IPS-NIHi7 (cell line): ENCODE data around the gene EVI5L.
"Not testable (repeated sequence)": the region's sequence is repeated elsewhere in the genome, so short reads cannot be mapped to it uniquely, and the experiment has no call there.

ENCODE experiments used
- DNase-seq: peaks from one replicate; pipeline ENCODE4 v3.0.0; 2012; ENCODE audit warnings: mixed read lengths; ENCODE audit errors: extremely low spot score

EVI5L gene

DNA sequence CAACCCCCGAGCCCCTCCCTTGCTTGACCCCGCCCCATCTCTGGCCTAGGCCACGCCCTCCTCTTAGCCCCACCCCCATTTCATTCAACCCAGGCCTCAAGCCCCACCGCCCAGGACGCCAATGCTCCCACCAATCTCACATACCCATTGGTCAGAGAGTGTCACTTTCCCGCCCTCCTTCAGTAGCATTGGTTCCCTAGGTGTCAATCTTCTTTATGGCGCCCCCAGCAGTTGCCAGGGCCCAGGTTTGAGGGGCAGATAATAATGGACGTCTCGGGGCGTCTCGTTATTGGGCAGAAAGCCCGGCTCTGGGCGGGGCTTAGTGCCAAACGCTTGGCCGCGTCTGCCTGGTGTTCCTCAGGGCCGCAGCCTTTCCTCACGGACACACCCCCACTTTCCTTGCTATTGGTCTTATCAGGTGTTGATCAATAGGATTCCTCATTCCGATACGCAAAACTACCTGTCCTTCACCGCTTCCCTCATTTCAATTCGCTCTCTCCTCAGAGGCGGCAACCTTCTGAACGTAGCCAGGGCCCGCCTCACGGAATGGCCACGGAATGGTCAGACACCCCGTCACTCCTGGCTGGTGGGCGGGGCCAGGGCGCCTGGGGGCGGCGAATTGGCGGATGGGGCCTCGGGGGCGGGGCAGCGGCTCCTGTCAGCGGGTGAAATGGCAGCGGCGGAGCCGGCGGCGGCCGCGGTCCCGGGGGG is at the start of gene EVI5L:
EVI5L (plus strand) TSS at position 658 of the 711 bp plus-strand sequence. CDS start 16,325 bp downstream, outside the sequence.
- DNase-seq = peak; percentile 99

DNA sequence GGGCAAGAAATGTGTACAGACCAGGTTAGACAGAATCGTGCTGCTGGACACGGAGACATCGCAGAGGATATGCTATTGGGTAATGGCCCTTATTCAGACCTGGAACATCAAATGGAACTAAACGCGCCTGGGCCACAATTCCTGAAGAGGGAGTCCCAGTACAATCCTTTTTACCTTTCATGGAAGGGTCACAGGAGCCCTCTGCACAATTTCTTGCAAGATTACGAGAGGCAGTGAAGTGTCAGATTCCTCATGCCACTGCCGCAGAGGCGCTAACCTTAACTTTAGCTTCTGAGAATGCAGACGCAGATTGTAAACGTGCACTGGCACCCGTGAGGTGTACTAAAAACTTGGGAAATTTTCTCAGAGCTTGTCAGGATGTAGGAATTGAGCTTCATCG is 48.9 kb upstream of the EVI5L start:
- DNase-seq = no peak

DNA sequence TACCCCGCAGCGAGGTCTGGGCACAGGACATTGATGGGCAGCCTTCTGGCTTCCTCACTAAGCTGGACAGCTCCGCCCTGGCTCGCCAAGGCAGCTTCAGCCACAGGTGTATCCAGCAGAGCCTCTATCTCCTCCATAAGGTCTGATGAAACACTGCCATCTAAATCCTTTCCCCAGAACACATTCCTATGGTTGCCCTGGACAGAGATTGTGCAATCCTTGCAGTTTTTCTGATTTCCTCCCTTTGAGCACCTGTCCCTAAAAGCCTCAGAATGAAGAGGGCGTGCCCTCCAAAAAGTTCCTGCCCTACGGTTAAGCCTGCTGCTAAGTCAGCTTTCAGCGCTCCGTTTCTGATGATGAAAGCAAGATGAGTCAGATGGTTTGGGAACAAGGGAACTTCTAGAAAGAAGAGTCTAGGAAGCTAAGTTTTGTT is 46.0 kb upstream of the EVI5L start:
- no peak for DNase-seq

DNA sequence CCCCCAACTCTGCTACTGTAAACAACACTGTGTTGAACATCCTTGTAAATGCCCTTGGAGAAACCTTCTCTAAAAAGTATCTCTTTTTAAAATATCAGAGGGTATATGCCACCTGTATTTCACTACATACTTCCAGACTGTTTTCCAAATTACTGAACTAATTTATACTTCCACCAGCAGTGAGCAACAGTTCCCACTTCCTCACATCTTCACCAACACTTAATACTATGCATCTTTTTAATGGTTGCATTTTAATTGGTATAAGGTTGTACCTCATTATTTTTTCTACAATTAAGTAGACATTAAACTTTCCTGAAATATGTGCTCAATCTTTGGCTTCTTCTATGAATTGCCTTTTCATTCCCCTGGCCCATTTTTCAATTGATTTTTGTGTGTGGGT is 45.2 kb upstream of the EVI5L start:
- DNase-seq = no peak

DNA sequence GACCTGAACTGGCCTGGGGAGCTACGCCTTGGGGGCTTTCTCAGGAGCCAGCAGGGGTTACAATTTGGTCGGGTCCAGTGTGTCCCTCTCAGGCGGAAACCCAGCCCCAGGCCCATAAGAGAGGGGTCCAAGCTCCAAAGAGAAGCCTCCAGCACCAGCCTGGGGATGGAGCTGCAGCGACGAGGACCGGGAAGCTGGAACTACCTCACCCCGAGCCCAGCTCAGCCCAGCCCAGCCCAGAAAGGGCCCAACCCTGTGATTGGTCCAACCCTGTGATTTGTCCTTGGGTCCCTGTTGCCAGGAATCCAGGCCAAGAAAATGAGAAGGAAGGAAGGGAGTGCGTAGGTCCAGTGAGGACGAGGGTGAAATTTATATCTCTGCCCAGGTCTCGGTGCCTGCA is 42.9 kb upstream of the EVI5L start:
- peak; percentile 57 for DNase-seq

DNA sequence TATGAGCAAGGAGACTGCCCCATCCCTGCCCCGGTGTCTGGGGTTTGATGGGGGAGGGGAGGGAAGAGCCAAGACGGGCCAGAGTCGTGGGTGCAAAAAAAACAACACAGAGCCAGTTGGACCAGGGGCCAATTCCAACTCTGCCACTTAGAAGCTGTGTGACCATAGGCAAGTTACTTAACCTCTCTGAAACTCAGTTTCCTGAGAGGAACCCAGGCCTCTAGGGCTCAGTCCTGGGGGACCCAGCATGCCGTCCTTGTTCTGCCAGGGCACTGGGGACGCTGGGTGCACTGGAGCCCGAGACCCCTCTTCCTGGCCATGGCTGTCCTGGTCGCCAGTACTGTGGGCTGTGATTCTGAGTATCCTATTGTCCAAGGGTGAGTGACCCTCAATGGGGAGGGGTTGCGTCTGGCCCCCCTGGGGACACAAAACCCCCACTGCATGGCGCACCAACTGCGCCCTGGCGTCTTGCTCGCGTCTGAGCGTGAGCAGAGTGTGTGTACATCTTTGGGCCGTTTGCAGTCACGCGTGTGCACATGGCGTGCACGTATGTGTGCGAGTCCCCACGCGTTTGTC is 42.3 kb upstream of the EVI5L start:
- no peak for DNase-seq

DNA sequence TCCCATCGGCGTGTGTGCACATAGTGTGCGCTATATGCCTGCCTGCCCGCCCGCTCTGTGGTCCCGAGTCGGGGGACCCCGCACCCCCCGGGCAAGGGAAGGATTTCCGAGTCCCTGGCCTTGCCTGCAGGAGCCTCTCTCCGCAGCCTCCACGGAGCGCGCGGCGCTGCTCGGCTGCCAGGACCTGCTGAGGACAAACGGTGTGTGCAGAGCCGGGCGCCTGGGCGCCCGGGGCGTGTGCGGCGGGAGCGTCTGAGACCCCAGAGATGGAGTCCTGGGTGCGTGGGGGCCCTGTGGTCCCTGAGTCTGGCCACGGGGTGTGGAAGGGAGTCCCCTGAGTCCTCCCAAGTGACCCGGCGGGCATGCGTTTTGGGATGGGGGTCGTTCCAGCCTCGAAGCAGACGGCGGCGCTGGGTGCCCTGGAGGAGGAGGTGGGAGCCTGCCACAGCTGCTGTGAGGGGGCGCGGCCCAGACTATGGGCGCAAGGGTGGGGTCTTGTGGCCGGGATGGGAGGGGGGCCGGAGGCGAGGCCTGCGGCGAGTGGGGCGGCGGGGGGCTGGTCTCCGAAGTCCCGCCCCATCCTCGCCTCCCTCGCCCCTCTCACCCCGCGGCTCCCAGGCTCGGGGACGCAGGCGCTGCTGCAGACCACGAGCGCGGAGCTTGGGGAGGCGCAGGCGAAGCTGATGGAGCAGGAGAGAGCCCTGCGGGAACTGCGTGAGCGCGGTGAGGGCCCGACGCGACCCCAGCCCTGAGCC is 41.7 kb upstream of the EVI5L start:
- DNase-seq = peak; percentile 25

DNA sequence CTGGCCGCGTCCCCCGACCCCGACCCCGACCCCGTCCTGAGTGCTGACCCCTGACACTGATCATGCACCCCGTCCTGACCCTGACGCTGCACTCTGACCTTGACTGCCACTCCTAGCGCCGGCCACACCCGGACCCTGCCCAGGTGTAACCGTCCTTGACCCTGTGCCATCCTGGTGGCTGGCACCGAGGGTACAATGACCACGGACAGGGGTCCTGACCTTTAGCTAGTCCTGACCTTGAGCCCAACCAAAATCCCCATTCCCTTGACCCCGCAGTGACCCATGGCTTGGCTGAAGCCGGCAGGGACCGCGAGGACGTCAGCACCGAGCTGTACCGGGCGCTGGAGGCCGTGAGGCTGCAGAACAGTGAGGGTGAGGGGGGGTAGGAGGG is 41.1 kb upstream of the EVI5L start:
- DNase-seq = no peak

DNA sequence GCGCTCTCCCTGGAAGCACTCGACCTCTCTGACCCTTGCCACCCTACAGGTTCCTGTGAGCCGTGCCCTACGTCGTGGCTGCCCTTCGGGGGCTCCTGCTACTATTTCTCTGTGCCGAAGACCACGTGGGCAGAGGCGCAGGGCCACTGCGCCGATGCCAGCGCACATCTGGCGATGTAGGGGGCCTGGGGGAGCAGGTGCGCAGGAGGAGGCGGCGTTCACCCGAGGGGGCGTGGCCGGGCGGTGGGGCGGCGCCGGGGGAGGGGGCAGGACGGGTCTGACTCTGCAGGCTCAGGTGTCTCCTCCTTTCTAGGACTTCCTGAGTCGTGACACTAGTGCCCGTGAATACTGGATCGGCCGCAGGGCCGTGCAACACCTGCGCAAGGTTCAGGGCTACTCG is 40.6 kb upstream of the EVI5L start:
- peak; percentile 75 for DNase-seq

DNA sequence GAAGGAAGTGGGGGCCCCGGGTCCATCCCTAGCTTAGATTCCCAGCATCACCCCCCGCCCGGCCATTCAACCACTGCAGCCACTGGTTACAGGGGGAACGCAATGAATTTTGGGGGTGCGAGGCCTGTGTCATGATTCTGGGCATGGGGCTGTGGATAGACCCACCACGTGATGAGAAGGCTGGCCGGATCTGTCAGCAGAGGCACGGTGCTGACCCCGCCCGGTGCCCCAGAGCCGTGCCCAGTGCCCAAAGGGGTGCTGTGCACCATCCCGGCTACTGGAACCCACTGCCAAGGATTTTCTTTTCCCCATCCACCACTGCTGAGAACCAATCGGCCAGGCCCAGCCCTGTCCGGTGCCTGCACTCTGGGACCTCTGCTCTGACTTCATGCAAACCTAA is 39.6 kb upstream of the EVI5L start:
- DNase-seq = no peak

DNA sequence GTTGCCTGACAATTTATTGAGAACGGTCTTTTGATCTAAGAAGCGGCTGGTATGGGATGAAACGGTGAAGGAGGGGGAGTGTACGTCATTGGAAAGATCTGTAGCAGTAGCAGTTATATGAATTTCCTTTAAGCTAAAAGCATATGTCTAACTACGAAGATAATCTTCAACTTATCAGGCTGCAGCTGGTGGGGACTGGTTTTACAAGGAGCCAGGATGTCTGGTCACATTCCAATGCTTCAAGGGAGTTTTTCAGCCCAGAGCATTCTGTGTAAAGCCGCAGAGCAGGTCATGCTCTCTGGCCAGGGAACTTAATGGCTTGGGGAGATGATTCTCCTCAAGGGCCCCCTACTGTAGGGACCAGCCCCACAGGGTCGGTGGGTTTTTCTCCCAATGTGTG is 37.7 kb upstream of the EVI5L start:
- no peak for DNase-seq

DNA sequence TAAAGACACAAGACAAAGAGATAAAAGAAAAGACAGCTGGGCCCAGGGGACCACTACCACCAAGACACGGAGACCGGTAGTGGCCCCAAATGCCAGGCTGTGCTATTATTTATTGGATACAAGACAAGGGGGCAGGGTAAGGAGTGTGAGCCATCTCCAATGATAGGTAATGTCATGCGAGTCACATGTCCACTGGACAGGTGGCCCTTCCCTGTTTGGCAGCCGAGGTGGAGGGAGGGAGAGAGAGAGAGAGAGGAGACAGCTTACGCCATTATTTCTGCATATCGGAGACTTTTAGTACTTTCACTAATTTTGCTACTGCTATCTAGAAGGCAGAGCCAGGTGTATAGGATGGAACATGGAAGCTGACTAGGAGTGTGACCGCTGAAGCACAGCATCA is 37.3 kb upstream of the EVI5L start:
- DNase-seq = not testable (repeated sequence)

DNA sequence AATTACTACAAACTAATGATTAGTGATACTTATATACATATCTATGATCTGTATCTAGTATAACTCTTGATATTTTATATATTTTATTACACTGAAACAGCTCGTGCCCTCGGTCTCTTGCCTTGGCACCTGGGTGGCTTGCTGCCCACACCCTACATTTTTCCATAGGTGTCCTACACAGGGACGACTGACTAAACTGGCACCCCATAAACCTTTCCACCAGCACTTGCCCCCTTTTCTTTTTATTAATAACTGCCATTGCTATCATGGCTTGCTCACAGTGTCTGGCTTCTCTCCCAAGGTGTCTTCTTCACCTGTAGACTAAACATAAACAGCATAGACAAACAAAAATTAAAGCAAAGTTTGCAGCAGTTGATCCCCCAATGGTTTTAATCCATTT is 36.5 kb upstream of the EVI5L start:
- no peak for DNase-seq

DNA sequence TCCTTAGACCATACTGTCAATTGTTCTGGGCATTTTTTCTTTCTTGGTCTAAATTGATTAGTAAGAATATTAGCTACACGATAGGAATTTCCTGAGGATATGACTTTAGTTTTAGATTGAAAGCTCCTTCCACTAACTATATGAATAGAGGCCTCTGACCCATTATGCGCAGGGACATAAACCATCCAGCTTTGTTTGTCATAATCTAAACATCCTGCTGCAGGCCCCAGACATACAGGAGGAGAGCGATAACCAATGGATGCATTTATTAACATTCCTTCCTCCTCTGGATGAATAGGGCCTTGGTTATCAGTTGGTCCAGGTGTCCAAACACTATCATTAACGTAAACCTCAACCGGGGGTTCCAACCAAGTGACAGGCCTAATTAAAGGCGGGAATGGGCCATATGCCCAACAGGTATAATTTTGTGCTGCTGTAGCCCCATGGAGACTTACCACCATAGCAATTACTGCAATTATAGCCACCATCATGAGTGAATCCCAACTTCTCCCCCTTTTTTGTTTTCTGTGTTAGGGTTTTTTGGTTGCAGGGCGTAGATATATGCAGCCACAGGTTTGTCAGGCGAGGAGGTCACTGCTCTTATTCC is 34.4 kb upstream of the EVI5L start:
- no peak for DNase-seq

DNA sequence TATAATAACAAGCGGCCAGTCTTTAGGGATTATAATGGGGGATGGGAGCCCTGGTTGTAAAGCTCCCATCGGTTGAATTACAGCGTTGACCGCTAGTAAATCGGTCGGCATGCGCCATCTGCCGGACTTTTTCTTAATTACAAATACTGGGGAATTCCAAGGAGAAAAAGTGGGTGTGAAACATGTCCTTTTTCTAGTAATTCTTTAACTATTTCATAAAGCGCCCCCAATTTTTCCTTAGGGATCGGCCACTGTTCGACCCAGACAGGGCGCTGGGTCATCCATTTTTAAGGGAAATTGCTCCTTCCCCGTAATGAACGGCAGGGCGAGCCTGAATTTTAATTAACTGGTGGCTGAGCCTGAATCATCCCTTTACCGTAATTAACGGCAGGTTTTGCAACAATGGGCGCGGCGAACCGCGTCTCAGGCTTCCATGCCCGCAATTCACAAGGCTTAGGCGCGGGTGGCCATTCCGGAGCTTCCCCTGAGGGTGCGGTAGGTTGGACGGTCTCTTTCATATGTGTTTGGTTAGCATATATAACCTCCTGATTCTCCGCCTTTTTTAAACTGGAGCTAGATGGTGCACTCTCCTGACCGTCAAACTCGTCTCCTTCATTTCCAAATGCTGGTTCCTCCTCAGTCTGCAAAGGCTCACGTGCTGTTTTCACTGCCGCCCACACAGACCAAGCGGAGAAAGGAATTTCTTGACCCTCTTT is 30.2 kb upstream of the EVI5L start:
- peak; percentile 61 for DNase-seq

DNA sequence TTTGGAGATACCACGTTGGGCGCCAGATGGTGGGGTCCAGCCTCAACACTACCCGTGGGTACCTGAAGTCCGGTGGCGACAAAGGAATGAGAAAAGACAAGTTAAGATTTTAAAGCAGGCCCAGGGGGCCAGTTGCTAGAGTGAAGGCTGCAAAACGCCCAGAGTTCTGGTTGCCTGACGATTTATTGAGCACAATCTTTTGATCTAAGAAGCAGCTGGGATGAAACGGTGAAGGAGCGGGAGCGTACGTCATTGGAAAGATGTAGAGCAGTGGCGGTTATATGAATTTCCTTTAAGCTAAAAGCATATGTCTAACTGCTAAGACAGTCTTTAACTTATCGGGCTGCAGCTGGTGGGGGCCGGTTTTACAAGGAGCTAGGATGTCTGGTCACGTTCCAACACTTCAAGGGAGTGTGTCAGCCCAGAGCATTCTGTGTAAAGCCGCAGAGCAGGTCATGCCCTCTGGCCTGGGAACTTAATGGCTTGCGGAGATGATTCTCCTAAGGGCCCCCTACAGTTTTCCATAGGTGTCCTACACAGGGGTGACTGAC is 28.9 kb upstream of the EVI5L start:
- no peak for DNase-seq

DNA sequence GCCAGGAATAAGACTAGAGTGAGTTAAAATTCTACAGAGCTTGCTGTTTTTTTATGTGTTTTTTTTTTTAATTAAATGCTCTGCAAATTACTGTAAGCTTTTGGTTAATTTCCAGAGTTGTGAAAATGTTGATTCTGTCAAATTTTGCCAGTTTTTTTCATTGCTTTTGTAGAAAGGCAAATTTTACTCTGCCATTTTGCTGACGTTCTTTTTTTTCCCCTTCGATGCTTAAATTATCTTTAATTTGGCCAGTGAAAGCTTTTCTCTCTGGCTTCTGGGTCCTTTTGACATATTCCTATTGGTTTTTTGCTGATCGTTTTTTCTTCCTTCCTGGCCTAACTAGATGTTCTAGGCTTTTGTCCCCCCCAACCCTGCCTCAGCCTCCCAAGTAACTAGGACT is 23.8 kb upstream of the EVI5L start:
- no peak for DNase-seq

DNA sequence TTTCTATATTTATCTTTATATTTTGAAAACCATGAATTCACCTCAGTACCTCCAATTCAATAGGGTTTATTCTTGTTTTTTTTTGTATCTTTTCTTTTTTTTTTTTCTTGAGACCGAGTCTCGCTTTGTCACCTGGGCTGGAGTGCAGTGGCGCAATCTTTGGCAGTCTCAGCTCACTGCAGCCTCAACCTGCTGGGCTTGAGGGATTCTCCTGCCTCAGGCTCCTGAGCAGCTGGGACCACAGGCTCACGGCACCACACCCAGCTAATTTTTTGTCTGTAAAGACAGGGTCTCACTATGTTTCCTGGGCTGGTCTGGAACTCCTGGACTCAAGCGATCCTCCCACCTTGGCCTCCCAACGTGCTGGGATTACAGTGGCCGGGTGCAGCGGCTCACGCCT is 23.1 kb upstream of the EVI5L start:
- no peak for DNase-seq

DNA sequence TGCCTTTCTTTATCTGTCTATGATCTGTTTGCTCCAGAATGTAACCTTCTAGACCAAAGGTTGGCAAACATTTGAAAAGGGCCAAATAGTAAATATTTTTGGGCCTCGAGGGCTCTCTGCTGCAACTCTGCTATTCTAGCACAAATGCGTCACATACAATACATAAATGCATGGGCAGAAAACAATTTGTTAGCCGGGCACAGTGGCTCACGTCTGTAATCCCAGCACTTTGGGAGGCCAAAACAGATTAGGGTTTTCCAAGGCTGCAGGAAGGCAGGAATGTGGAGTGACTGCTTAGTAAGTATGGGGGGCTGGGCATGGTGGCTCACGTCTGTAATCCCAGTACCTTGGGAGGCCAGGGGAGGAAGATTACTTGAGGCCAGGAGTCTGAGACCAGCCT is 21.9 kb upstream of the EVI5L start:
- no peak for DNase-seq

DNA sequence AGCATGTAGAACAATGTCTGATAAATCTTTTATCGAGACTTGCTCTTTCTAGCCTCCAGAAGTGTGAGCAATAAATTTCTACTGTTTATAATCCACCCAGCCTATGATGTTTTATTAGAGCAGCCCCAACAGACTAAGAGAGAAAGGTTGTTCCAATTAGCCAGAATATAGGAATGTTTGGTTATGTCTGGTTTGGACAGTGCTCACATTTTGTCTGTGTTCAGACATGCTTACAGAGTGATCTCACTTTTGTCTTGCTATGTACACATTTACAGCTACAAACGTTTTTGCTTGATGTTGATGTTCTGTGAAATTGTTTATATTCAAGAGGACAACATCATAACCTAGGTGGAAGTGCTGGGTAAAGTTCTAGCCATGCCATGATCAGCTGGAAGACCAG is 18.0 kb upstream of the EVI5L start:
- DNase-seq = no peak

DNA sequence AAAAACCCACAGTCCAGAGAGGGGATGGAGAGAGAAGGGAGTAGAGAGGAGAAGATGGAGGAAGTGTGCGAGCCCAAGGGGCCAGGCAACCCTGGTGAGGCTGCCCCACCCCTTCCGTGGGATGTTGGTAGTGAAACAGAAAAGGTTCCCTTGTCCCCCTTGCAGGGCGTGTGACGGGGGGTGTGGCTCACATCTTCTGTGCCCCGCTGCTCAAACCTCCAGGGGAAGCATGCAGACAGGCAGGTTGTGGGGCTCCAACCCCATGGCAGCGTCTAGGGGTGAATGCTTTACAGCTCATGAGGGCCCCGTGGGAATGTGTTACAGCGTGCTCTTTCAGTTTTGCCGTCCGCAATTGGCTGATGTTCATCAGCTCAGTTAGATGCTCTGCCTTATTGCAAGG is 14.7 kb upstream of the EVI5L start:
- DNase-seq = no peak

DNA sequence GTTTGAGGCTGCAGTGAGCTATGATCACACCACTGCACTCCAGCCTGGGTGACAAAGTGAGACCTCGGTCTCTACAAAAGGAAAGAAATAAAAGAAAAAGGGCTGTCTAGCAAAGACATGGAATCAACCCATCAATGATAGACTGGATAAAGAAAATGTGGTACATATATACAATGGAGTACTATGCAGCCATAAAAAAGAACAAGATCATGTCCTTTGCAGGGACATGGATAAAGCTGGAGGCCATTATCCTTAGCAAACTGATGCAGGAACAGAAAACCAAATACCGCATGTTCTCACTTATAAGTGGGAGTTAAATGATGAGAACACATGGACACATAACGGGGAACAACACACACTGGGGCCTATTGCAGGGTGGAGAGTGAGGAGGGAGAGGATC is 14.0 kb upstream of the EVI5L start:
- DNase-seq = not testable (repeated sequence)
